Measurements from ENCODE around the gene ZNF331. TPM values are rescaled to one million over a fixed set of nuclear protein-coding genes. Genes with fewer than 3 reads are reported as not detected.

ZNF331 gene
- total and polyA plus RNA-seq, 2 of the 4 experiments (the other 2 are of a cell fraction) = 6.6 to 11.1 TPM

DNA sequence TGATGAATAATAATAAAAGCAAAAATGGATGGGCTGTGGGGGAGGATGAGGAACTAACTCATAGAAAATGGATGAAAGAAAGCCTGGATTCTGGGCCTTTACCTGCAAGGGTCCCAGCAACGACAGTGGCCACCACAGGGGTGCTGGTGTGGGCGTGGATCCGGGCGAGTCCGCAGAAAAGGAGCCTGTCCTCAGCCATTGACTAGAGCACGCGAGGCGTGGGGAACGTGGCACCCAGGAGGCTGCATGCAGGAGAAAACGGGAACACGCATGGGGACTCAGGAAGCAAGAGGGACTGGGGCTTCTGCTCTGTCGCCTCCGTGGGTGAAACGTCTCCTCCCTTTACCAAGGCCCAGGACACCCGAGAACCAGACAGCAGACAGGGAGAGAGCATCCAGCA, 68.1 kb downstream of the ZNF331 start:
- Histone ChIP-seq H3K4me1 (ENCODE audit: control insufficient read depth, insufficient read depth, low read length) (no peaks in the 10 kb centered on the region), H4K91ac (ENCODE audit: insufficient read depth, low read depth, low read length) (no peak overlapping the region), H2BK20ac (ENCODE audit: low read depth, low read length) (no peak overlapping the region), H3K27ac (ENCODE audit: insufficient read depth, low read length) (no peak overlapping the region), H3K4me3 (ENCODE audit: insufficient read depth, low read depth, low read length) (no peak overlapping the region), H3K4me2 (ENCODE audit: low read depth, low read length) (no peak overlapping the region), H3K79me1 (ENCODE audit: low read depth in 1 of 2, low read length in 2 of 2) (no peaks in the 10 kb centered on the region), H3K23ac (ENCODE audit: low read depth, low read length) (no peak overlapping the region), H3K14ac (replicated peaks; ENCODE audit: low read depth, low read length) (no peak overlapping the region), H3K4ac (ENCODE audit: low read depth, low read length) (no peak overlapping the region), H3K9me1 (ENCODE audit: insufficient read depth, low read length) (no peaks in the 10 kb centered on the region), H3K56ac (ENCODE audit: extremely low read depth, insufficient read depth, low read length) (no peak overlapping the region), H4K8ac (ENCODE audit: low read depth in 2 of 2, low read length in 2 of 2) (no peak overlapping the region), H2AK9ac (replicated peaks; ENCODE audit: low read depth, low read length, poor library complexity) (no peak overlapping the region), H3K18ac (ENCODE audit: low read depth, low read length) (no peak overlapping the region), H3K9ac (ENCODE audit: low read depth, low read length) (no peak overlapping the region), H3K9me3 (ENCODE audit: control insufficient read depth, insufficient read depth, low read length) (peaks cover 38% of the 10 kb centered on the region), H4K20me1 (ENCODE audit: insufficient read depth, low read length) (no peaks in the 10 kb centered on the region), H2AK5ac (ENCODE audit: low read depth, low read length) (no peak overlapping the region), H3K36me3 (ENCODE audit: control insufficient read depth, insufficient read depth, low read length) (no peaks in the 10 kb centered on the region), H2BK15ac (ENCODE audit: low read depth, low read length) (no peak overlapping the region), H2BK5ac (ENCODE audit: low read depth, low read length, poor library complexity, severe bottlenecking) (no peak overlapping the region), H3K27me3 (ENCODE audit: control insufficient read depth, insufficient read depth, low read length) (no peaks in the 10 kb centered on the region), H4K5ac (ENCODE audit: low read depth, low read length) (no peak overlapping the region), H2BK120ac (ENCODE audit: low read depth, low read length) (no peak overlapping the region), H2AFZ (replicated peaks; ENCODE audit: low read length, poor library complexity) (no peak overlapping the region)
- DNase-seq (no peak), ATAC-seq (ENCODE audit: low read depth) (no peak)
- POLR2A ChIA-PET (ENCODE audit: unreplicated experiment) = no interaction called here
- TF ChIP-seq NFE2L2 (IDR thresholded peaks at IDR 0.05; ENCODE audit: low read depth, low read length) (no peak), RAD21 (IDR thresholded peaks at IDR 0.05; ENCODE audit: low read length) (no peak), SMC3 (IDR thresholded peaks at IDR 0.05; ENCODE audit: low read depth, low read length) (no peak), MXI1 (IDR thresholded peaks at IDR 0.05; ENCODE audit: borderline replicate concordance, low read depth, low read length) (no peak), BHLHE40 (IDR thresholded peaks at IDR 0.05; ENCODE audit: low read depth, low read length) (no peak), MAZ (IDR thresholded peaks at IDR 0.05; ENCODE audit: borderline replicate concordance, low read depth, low read length) (no peak), MAFK (IDR thresholded peaks at IDR 0.05; ENCODE audit: low read depth, low read length) (no peak), FOS (IDR thresholded peaks at IDR 0.05; ENCODE audit: low read depth, low read length) (no peak), USF2 (IDR thresholded peaks at IDR 0.05; ENCODE audit: low read depth, low read length) (no peak), POLR2A (IDR thresholded peaks at IDR 0.05; ENCODE audit: low read depth, low read length) (no peak), CEBPB (IDR thresholded peaks at IDR 0.05; ENCODE audit: low read depth, low read length) (no peak)
- CTCF ChIA-PET = no interaction called here
- intact Hi-C loops (cut with micrococcal nuclease) (no loop called here), in situ Hi-C loops (cut with MboI; ENCODE audit: low sequenced_read_pairs) (no loop called here), dilution Hi-C loops (cut with HindIII; ENCODE audit: low sequenced_read_pairs, unreplicated experiment) (no loop called here)
- 60% methylated on average over 2 of the region's 15 CpGs; no CpG with 5 or more reads in 1 of the 2 experiments for WGBS, 2 experiments (ENCODE audit: extremely low coverage in 2 of 2, insufficient read length in 1 of 2)
- BruUV-seq (replicated peaks) = no TSS peak

Data from IMR-90 (cell line).